HEK293 (cell line): Measurements from ENCODE around the gene TCP11.

ENCODE experiments used
- BCL11A ChIP-seq: fragments of 450-650 bp; formaldehyde crosslinking; IDR thresholded peaks from 2 replicates; pipeline ENCODE4 v1.5.1; 2016; ENCODE audit warnings: low read depth, missing biosample characterization, missing genetic modification characterization
- ZBTB1 ChIP-seq: fragments of 450-650 bp; formaldehyde crosslinking; IDR thresholded peaks from 2 replicates; pipeline ENCODE4 v1.5.1; 2016; ENCODE audit warnings: missing biosample characterization, missing genetic modification characterization
- ZNF157 ChIP-seq: fragments of 450-650 bp; formaldehyde crosslinking; IDR thresholded peaks from 2 replicates; pipeline ENCODE4 v1.5.1; 2016; ENCODE audit warnings: missing biosample characterization, missing genetic modification characterization
- ZNF169 ChIP-seq: fragments of 450-650 bp; formaldehyde crosslinking; IDR thresholded peaks from 2 replicates; pipeline ENCODE4 v1.5.1; 2016; ENCODE audit warnings: missing biosample characterization, missing genetic modification characterization
- ZSCAN30 ChIP-seq: fragments of 450-650 bp; IDR thresholded peaks from 2 replicates; pipeline ENCODE4 v1.5.1; 2018; ENCODE audit warnings: missing biosample characterization, mild to moderate bottlenecking, missing genetic modification characterization, moderate library complexity
- TF ChIP-seq, protein P1 (sequence below): fragments of 450-650 bp; formaldehyde crosslinking; IDR thresholded peaks from 2 replicates; pipeline ENCODE4 v1.5.1; 2016; ENCODE audit warnings: missing biosample characterization, missing genetic modification characterization
- TF ChIP-seq, protein P2 (sequence below): fragments of 450-650 bp; IDR thresholded peaks from 2 replicates; pipeline ENCODE4 v1.5.1; 2018; ENCODE audit warnings: missing biosample characterization, mild to moderate bottlenecking, missing genetic modification characterization
- TF ChIP-seq, protein P3 (sequence below): fragments of 450-650 bp; formaldehyde crosslinking; IDR thresholded peaks from 2 replicates; pipeline ENCODE4 v1.5.1; 2016; ENCODE audit warnings: missing biosample characterization, missing genetic modification characterization

DNA sequence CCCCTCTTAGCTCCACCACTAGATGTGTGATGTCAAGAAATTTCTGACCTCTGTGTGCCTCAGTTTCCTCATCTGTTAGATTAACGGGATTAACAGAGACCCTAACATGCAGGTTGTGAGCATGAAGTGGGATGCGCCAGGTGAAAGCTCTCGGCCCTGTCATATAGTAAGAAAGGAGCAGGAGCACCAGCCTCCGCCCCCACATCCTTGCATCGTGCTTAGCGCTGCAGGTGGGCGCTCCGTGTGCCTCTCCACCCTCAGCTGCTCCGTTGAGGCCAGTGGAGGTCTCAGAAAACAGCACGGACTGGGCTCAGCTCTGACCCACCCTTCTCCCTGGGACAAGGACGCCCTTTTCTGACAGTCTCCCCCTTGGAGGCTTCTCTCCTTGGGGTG, 63.4 kb downstream of the TCP11 start:
- TF ChIP-seq, protein P1, sequence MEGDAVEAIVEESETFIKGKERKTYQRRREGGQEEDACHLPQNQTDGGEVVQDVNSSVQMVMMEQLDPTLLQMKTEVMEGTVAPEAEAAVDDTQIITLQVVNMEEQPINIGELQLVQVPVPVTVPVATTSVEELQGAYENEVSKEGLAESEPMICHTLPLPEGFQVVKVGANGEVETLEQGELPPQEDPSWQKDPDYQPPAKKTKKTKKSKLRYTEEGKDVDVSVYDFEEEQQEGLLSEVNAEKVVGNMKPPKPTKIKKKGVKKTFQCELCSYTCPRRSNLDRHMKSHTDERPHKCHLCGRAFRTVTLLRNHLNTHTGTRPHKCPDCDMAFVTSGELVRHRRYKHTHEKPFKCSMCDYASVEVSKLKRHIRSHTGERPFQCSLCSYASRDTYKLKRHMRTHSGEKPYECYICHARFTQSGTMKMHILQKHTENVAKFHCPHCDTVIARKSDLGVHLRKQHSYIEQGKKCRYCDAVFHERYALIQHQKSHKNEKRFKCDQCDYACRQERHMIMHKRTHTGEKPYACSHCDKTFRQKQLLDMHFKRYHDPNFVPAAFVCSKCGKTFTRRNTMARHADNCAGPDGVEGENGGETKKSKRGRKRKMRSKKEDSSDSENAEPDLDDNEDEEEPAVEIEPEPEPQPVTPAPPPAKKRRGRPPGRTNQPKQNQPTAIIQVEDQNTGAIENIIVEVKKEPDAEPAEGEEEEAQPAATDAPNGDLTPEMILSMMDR (tag by site-specific recombination) = no peak
- TF ChIP-seq, protein P2, sequence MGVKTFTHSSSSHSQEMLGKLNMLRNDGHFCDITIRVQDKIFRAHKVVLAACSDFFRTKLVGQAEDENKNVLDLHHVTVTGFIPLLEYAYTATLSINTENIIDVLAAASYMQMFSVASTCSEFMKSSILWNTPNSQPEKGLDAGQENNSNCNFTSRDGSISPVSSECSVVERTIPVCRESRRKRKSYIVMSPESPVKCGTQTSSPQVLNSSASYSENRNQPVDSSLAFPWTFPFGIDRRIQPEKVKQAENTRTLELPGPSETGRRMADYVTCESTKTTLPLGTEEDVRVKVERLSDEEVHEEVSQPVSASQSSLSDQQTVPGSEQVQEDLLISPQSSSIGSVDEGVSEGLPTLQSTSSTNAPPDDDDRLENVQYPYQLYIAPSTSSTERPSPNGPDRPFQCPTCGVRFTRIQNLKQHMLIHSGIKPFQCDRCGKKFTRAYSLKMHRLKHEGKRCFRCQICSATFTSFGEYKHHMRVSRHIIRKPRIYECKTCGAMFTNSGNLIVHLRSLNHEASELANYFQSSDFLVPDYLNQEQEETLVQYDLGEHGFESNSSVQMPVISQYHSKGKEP (tag by site-specific recombination) = no peak
- TF ChIP-seq ZBTB1 (no peak), BCL11A (no peak), ZNF169 (no peak), ZSCAN30 (tag by site-specific recombination) (no peak), ZNF157 (tag by site-specific recombination) (no peak)
- TF ChIP-seq, protein P3, sequence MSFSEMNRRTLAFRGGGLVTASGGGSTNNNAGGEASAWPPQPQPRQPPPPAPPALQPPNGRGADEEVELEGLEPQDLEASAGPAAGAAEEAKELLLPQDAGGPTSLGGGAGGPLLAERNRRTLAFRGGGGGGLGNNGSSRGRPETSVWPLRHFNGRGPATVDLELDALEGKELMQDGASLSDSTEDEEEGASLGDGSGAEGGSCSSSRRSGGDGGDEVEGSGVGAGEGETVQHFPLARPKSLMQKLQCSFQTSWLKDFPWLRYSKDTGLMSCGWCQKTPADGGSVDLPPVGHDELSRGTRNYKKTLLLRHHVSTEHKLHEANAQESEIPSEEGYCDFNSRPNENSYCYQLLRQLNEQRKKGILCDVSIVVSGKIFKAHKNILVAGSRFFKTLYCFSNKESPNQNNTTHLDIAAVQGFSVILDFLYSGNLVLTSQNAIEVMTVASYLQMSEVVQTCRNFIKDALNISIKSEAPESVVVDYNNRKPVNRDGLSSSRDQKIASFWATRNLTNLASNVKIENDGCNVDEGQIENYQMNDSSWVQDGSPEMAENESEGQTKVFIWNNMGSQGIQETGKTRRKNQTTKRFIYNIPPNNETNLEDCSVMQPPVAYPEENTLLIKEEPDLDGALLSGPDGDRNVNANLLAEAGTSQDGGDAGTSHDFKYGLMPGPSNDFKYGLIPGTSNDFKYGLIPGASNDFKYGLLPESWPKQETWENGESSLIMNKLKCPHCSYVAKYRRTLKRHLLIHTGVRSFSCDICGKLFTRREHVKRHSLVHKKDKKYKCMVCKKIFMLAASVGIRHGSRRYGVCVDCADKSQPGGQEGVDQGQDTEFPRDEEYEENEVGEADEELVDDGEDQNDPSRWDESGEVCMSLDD (tag by site-specific recombination) = no peak
